MM.1S (cell line): ENCODE measurements around the gene MAPRE3.

ENCODE experiments used
- EZH2 ChIP-seq: fragments of 300-600 bp; sonication (generic); optimal IDR thresholded peaks from 2 replicates; pipeline ENCODE3; 2017; ENCODE audit warnings: low read depth, mild to moderate bottlenecking, antibody characterized with exemption, low read length, mixed read lengths
- EZH2phosphoT487 ChIP-seq: fragments of 300-600 bp; sonication (generic); IDR thresholded peaks from 2 replicates; pipeline ENCODE4 v1.6.1; 2018; ENCODE audit warnings: antibody characterized with exemption, low read length
- TF ChIP-seq, protein P1 (sequence below): fragments of 300-600 bp; sonication (generic); IDR thresholded peaks from 2 replicates; pipeline ENCODE4 v1.5.1; 2016; ENCODE audit warnings: antibody characterized with exemption, low read length, mixed read lengths

DNA sequence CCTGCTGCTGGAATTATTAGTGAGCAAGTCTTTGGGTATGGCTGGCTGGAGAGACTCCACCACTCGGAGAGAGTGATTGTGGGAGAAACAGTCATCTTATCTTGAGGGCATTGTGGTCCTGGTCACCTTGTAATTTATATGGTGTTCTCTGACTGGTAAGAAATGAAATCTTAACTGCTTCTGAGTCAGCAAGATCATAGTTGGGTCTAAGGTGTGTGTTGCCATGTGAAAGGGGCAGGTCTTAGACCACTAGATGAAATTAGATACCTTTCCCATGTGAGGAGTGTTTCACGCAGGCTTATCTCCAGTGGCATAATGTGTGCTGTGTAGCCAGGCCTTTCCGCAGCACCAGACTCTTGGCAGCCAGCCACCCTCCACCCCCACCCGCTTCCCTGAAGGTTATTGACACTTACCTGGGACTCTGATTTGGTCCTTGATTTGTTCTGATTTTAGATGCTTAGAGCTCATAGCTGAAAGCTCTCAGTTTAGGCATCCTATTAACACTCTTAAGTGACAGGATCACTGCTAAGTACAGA is 7.7 kb downstream of the MAPRE3 start:
- TF ChIP-seq, protein P1, sequence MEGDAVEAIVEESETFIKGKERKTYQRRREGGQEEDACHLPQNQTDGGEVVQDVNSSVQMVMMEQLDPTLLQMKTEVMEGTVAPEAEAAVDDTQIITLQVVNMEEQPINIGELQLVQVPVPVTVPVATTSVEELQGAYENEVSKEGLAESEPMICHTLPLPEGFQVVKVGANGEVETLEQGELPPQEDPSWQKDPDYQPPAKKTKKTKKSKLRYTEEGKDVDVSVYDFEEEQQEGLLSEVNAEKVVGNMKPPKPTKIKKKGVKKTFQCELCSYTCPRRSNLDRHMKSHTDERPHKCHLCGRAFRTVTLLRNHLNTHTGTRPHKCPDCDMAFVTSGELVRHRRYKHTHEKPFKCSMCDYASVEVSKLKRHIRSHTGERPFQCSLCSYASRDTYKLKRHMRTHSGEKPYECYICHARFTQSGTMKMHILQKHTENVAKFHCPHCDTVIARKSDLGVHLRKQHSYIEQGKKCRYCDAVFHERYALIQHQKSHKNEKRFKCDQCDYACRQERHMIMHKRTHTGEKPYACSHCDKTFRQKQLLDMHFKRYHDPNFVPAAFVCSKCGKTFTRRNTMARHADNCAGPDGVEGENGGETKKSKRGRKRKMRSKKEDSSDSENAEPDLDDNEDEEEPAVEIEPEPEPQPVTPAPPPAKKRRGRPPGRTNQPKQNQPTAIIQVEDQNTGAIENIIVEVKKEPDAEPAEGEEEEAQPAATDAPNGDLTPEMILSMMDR, result no peak
- TF ChIP-seq EZH2 (no peak), EZH2phosphoT487 (no peak)
